Measurements from ENCODE around the gene LARGE1. TPM values are rescaled to one million over a fixed set of nuclear protein-coding genes. Genes with fewer than 3 reads are reported as not detected.

LARGE1 gene
- total RNA-seq, 1 experiment from 2014 or later = 1.5 TPM

GRCh38 chr22:33513388-33514338 is 406.6 kb downstream of the LARGE1 start:
- intact Hi-C loops (cut with micrococcal nuclease) = no loop called here
- DNase-seq (ENCODE audit: low read depth, low spot score) = no peak
- H3K27ac ChIP-seq (ENCODE audit: low read depth, low read length) = no peak overlapping the region
- ChIA-PET RAD21 (ENCODE audit: low non-redundant PET in 1 of 2, low total read pairs in 2 of 2, uncharacterized antibody in 2 of 2, unreplicated experiment in 2 of 2) (no interaction called here), POLR2A (no interaction called here), CTCF (no interaction called here)
- no peaks in the 10 kb centered on the region for H3K4me1 ChIP-seq (ENCODE audit: control insufficient read depth in 1 of 2, insufficient read depth in 2 of 2, low read length in 2 of 2)
- H3K36me3 ChIP-seq (ENCODE audit: control insufficient read depth in 1 of 2, insufficient read depth in 2 of 2, low read length in 2 of 2) = no peaks in the 10 kb centered on the region
- no peak overlapping the region for H3K4me2 ChIP-seq (ENCODE audit: low read length)
- H4K20me1 ChIP-seq (ENCODE audit: insufficient read depth) = no peaks in the 10 kb centered on the region
- H3K9me3 ChIP-seq (ENCODE audit: control insufficient read depth in 1 of 2, insufficient read depth in 1 of 2, low read depth in 1 of 2, low read length in 2 of 2) = peaks cover 6 to 22% of the 10 kb centered on the region in 2 experiments; a peak in 2 of 4 replicates
- no peak overlapping the region for H3K4me3 ChIP-seq (replicated peaks in 1 of 2; ENCODE audit: low read depth in 1 of 2, low read length in 2 of 2)
- no peak overlapping the region for H2AFZ ChIP-seq (ENCODE audit: low read depth, low read length, poor library complexity, severe bottlenecking)
- H3K9ac ChIP-seq (ENCODE audit: low read length) = no peak overlapping the region
- no peaks in the 10 kb centered on the region for H3K27me3 ChIP-seq (ENCODE audit: insufficient read depth, low read length)
- no peaks in the 10 kb centered on the region for H3K9me2 ChIP-seq (ENCODE audit: insufficient read depth)
- H3K79me2 ChIP-seq (ENCODE audit: insufficient read depth, low read length) = no peaks in the 10 kb centered on the region
- no peak for ATAC-seq
- no peak for TF ChIP-seq RAD21 (IDR thresholded peaks at IDR 0.05; ENCODE audit: low read depth)
- TF ChIP-seq SIN3A (IDR thresholded peaks at IDR 0.05; ENCODE audit: low read depth) = no peak
- no peak for TF ChIP-seq ZBTB33 (IDR thresholded peaks at IDR 0.05; ENCODE audit: extremely low read depth, insufficient replicate concordance, low read length)
- TF ChIP-seq ZNF274 (IDR thresholded peaks at IDR 0.05; ENCODE audit: low read depth, low read length) = no peak
- TF ChIP-seq ELF1 (IDR thresholded peaks at IDR 0.05; ENCODE audit: borderline replicate concordance, low read depth) = no peak
- TF ChIP-seq, protein P1, sequence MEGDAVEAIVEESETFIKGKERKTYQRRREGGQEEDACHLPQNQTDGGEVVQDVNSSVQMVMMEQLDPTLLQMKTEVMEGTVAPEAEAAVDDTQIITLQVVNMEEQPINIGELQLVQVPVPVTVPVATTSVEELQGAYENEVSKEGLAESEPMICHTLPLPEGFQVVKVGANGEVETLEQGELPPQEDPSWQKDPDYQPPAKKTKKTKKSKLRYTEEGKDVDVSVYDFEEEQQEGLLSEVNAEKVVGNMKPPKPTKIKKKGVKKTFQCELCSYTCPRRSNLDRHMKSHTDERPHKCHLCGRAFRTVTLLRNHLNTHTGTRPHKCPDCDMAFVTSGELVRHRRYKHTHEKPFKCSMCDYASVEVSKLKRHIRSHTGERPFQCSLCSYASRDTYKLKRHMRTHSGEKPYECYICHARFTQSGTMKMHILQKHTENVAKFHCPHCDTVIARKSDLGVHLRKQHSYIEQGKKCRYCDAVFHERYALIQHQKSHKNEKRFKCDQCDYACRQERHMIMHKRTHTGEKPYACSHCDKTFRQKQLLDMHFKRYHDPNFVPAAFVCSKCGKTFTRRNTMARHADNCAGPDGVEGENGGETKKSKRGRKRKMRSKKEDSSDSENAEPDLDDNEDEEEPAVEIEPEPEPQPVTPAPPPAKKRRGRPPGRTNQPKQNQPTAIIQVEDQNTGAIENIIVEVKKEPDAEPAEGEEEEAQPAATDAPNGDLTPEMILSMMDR (IDR thresholded peaks at IDR 0.05 in 2 of 3, conservative IDR thresholded peaks at IDR 0.05 in 1 of 3; ENCODE audit: borderline replicate concordance in 1 of 3, insufficient read depth in 1 of 3, low read depth in 2 of 3, low read length in 2 of 3) = no peak
- no peak for TF ChIP-seq ATF3 (IDR thresholded peaks at IDR 0.05)
- TF ChIP-seq JUND (IDR thresholded peaks at IDR 0.05) = no peak
- no peak for TF ChIP-seq SRF (IDR thresholded peaks at IDR 0.05; ENCODE audit: low read depth)
- no peak for TF ChIP-seq POLR2AphosphoS5 (IDR thresholded peaks at IDR 0.05; ENCODE audit: low read depth, low read length)
- BruUV-seq (replicated peaks) = no TSS peak
